GM19467 (cell line): Measurements from ENCODE around the gene SLC47A1.
"Not testable (repeated sequence)": the region's sequence is repeated elsewhere in the genome, so short reads cannot be mapped to it uniquely, and the experiment has no call there.

Experiments used
- ATAC-seq: cut with Tn5 transposase; IDR thresholded peaks from one replicate; pipeline ENCODE4 v1.9.1; 2021; ENCODE audit warnings: mild to moderate bottlenecking, moderate library complexity; ENCODE audit not compliant: unreplicated experiment

The SLC47A1 gene, protein sequence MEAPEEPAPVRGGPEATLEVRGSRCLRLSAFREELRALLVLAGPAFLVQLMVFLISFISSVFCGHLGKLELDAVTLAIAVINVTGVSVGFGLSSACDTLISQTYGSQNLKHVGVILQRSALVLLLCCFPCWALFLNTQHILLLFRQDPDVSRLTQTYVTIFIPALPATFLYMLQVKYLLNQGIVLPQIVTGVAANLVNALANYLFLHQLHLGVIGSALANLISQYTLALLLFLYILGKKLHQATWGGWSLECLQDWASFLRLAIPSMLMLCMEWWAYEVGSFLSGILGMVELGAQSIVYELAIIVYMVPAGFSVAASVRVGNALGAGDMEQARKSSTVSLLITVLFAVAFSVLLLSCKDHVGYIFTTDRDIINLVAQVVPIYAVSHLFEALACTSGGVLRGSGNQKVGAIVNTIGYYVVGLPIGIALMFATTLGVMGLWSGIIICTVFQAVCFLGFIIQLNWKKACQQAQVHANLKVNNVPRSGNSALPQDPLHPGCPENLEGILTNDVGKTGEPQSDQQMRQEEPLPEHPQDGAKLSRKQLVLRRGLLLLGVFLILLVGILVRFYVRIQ

DNA sequence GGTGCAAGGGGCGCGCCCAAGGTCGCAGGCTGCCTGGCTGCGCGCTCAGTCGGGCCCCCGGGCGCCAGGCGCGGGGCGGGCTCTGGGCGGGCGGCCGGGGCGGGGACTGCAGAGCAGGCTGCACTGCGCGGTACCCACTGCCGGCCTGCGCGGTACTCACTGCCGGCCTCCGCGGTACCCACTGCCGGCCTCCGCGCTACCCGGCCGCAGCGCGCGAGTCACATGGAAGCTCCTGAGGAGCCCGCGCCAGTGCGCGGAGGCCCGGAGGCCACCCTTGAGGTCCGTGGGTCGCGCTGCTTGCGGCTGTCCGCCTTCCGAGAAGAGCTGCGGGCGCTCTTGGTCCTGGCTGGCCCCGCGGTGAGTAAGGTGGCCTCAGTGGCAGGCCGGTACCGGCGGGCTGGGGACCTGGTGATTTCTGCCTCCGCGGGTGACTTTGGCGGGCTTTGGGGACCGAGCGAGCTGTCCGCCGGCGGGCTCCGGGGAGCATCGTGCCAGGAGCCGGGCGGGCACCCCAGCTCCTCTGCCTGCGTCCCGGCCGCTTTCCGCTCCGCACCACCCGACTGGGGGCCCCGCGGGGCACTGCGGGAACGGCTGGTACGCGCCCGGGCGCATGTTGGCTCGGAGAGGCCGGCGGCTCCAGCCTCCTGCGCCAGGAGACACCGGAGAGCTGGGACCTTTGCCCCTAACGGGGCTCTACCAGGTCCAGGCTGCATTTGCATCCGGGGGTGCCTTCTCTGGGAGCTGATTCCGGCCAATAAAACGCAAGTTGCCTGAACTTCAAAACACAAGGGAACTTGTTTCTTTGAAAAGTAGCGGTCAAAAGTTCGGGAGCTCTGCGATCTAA lies at the start of gene SLC47A1:
TSS of gene SLC47A1 (plus strand) at position 137 of the 844 bp plus-strand sequence. CDS start at position 223, 86 bp downstream.
- no peak for ATAC-seq

GRCh38 chr17:19485800-19486340 lies 47.8 kb upstream of the SLC47A1 start:
- no peak for ATAC-seq

DNA sequence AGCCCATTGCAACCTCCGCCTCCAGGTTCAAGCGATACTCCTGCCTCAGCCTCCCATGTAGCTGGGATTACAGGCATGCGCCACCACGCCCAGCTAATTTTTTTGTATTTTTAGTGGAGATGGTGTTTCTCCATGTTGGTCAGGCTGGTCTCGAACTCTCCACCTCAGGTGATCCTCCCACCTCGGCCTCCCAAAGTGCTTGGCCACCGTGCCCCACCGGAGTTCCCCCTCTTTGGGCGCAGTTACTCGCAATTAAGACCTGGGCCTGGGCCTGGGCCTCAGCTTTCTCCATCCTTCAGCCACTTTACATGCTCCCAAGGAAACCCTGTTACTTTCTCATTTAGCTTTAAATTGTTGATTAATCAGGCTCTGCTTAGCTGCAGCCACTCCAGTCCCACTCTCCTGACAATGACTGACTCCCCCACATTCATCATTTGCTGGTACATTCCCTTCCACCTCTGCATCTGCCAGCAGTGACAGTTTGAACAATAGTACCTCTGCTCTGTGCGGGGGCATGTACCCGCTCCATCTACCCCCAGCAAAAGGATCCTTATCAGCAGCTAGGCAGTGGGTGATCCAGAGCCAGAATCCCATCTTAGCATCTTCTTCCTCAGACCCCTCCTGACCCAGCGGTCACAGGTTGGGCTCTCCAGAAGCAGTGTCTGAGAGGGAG lies 47.2 kb upstream of the SLC47A1 start:
- no peak for ATAC-seq

- no peak for ATAC-seq
Measured at GRCh38 chr17:19487024-19487600, 46.5 kb upstream of the SLC47A1 start.

DNA sequence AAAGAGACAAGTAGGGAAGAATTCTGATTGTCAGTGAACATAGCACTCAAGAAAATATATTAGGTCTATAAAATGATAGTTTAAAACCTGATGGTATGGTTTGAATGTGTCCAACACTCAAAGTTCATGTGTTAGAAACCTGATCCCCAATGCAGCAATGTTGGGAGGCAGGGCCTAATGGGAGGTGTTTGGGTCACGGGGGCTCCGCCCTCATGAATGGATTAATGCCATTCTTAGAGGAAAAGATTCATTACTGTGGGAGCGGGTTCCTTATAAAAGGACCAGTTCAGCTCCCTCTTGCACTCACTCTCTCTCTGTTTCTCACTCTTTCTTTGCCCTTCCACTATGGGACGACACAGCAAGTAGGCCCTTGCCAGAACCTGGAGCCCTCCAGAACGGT lies 41.5 kb upstream of the SLC47A1 start:
- ATAC-seq: no peak

GRCh38 chr17:19494961-19495806 lies 38.5 kb upstream of the SLC47A1 start:
- ATAC-seq: no peak

DNA sequence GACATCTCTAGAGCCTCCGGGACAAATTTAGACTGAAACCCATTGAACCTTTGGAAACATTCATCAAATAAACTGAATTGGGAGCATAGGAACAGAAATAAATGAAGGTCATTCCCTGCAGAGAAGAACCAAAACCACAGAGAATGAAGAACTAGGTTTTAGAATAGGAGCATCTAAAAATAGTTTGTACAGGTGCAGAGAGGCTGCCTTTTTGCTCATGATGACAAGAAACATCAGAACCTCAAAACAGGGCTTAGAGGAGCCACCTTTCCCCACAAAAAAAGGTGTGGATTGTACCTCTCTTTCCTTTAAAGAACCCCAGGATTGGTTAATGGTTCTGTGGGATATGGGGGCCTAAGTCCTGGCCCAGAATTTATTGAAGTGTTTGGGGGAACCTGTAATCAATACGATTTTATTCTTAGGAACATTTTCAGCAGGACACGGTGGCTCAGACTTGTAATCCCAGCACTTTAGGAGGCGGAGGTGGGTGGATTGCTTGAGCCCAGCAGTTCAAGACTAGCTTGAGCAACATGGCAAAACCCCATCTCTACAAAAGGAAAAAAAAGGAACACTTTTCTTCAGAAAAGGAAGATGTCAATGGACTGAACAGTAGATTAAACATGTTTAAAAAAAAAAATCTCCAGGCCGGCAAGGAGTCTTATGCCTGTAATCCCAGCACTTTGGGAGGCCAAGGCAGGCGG lies 37.7 kb upstream of the SLC47A1 start:
- ATAC-seq: no peak

DNA sequence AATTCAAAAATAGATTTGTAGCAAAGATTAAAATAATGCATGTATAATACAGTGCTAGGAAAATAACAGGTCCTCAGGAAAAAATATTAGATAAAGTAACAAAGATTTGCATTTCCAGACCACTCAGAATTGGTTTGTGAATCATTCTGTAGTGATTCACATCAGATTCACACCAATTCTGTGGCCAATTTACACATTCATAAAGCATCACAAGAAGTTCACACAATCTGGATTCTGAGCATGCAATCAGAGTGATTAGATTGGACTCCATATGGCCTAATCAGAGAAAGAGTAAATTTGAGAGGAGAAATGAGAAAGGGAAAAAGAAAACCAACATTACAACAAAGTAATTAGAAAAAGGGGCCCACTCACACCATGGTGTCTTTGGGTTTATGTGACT lies 36.0 kb upstream of the SLC47A1 start:
- ATAC-seq: no peak

DNA sequence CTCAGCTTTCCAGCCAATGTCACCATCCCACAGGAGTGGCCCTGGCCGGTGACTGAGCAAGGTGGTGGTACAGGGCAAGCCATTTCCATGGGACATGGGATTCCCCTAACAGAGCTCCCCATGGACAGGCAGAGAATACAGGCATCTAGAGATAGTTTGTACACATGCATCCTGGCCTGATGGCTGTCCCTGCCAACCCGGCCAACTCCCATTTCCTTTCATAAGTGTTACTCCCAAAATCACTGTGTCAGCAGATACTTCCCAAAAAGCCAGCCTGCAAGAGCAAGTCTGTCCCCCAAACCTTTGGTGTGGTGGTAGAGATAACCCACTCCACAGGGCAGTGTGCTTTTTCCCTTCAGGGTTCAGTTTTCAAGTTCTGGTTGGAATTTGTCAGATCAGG lies 32.4 kb upstream of the SLC47A1 start:
- no peak for ATAC-seq

DNA sequence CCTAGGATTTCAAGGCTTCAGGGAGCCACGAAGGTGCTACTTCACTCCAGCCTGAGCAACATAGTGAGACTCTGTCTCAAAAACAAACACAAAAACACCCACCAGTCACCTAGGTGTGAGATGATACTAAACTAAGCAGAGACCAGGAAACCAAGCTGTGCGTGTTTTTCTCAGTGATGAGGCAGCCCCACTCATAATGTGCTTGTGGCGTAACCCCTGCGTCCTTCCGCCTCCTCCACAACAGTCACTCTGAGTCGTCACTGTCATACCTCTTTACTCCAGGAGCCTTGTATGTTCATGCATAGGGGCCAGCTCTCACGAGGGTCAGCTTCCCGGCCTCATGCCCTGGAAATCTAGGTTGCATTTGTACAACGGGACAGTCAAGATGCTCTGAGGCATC lies 31.1 kb upstream of the SLC47A1 start:
- ATAC-seq: no peak

- ATAC-seq: not testable (repeated sequence)
Measured at GRCh38 chr17:19505561-19505960, 28.1 kb upstream of the SLC47A1 start.

GRCh38 chr17:19507775-19508576 lies 25.7 kb upstream of the SLC47A1 start:
- ATAC-seq: peak; percentile 68

GRCh38 chr17:19508577-19508867 lies 25.1 kb upstream of the SLC47A1 start:
- ATAC-seq: no peak

DNA sequence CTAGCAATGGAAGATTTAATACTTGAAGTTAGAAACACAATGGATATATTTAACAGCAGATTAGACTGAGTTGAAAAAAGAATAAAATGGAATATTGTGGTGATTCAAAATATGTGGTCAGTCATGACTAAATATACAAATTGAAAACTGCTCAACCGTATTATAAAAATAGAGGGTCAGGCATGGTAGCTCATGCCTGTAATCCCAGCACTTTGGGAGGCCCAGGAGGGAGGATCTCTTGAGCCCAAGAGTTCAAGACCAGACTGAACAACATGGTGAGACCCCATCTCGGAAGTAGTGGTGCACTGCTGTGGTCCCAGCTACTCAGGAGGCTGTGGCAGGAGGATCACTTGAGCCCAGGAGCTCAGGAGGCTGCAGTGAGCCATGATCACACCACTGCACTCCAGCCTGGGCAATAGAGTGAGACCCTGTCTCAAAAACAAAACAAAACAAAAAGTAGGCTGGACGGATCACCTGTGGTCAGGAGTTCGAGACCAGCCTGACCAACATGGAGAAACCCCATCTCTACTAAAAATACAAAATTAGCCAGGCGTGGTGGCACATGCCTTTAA lies 24.3 kb upstream of the SLC47A1 start:
- ATAC-seq: not testable (repeated sequence)

DNA sequence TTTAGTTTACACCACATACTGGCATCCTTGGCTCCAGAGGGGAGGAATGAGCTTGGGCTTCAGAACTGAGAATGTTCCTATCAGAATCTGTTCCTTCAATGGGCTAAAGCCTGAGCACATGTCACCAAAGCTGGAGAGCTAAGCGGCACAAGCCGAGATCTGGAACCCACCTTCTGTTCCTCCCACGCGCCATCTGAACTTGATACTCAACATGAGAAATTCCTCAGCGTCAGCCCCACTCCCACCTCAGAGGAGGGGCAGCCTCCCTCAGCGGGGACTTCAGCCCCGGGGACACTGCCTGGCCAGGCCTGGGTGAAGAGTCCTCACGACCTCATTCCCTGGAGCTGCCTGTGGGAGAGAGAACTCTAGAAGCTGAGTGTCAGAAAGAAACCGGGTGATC lies 22.8 kb upstream of the SLC47A1 start:
- no peak for ATAC-seq

DNA sequence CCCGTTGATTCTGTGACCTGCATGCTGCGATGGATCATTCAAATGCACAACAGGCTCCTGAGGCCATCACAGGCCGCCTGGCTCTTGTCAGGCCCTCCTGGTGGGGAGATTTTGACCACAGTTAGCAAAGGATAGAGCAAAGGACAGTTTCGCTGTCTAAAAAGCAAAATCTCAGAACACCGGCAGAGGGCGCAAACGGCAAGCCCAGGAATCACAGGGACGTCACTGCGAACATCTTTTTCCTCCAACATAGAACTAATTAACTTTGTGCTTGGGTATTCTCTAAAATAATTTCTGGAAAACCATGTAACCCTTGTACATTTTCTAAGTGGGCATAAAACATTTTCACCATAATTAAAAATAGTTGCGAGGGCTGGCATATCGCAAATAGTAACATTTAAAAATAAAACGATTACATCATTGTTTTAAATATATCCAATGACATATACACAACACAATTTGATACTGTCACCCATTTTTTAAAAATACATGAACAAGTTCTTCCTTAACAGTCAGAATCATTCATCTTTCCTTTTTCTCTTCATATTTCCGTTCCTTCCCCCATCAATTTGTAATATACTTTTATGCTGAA lies 19.7 kb upstream of the SLC47A1 start:
- no peak for ATAC-seq

GRCh38 chr17:19517699-19518098 lies 16.0 kb upstream of the SLC47A1 start:
- ATAC-seq: no peak
